SW480 (cell line): ENCODE results near the gene TNFAIP1.
A peak's percentile ranks its signal among the peaks of the same experiment; 100 is the strongest.

Experiments
- DNase-seq: peaks from one replicate; pipeline ENCODE4 v3.0.0-alpha.2; 2016; ENCODE audit warnings: low spot score

TNFAIP1 gene

DNA sequence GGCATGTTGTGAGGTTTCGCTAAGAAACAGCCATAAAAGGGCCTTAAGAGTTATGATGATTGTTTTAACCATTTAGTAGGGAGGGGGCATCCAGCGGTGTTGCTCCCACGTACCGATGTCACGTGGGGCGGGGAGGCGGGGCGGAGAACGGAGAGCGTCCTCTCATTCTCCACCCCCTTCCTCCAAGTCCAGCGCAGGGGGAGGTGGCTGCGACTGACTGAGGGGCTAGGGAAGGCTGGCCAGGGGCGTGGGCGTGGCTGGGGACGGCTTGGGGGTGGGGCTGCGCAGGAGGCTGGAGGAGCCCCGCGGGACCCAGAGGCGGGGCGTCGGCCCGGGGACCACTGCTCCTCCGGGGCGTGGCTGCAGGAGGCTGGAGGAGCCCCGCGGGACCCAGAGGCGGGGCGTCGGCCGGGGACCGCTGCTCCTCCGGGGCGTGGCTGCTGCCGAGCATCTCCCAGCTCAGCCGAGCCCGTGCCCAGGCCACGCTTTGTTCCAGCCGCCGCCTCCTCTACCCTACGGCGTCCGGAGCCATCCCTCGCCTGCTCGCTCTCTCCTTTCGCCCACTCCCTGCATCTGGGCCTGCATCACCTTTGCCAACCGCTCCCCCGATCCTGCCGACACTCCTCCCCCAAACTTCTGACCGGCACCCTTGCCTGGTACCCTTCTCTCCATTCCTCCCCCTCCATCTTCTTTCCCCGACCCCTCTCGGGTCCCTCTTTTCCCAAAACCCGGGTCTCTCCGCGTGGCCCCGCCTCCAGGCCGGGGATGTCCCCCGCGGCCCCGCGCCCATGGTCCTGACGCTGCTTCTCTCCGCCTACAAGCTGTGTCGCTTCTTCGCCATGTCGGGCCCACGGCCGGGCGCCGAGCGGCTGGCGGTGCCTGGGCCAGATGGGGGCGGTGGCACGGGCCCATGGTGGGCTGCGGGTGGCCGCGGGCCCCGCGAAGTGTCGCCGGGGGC lies 36.0 kb downstream of the TNFAIP1 start, which contains the start of gene SARM1:
TSS of gene SARM1 (plus strand) at position 450 of the 958 bp plus-strand sequence. CDS start at position 789, 339 bp downstream.
- peak; percentile 71 for DNase-seq

GRCh38 chr17:28372203-28372944 lies 36.8 kb downstream of the TNFAIP1 start:
- no peak for DNase-seq

GRCh38 chr17:28372945-28373274 lies 37.3 kb downstream of the TNFAIP1 start:
- DNase-seq = no peak

GRCh38 chr17:28379814-28380801 lies 44.5 kb downstream of the TNFAIP1 start:
- DNase-seq = no peak

DNA sequence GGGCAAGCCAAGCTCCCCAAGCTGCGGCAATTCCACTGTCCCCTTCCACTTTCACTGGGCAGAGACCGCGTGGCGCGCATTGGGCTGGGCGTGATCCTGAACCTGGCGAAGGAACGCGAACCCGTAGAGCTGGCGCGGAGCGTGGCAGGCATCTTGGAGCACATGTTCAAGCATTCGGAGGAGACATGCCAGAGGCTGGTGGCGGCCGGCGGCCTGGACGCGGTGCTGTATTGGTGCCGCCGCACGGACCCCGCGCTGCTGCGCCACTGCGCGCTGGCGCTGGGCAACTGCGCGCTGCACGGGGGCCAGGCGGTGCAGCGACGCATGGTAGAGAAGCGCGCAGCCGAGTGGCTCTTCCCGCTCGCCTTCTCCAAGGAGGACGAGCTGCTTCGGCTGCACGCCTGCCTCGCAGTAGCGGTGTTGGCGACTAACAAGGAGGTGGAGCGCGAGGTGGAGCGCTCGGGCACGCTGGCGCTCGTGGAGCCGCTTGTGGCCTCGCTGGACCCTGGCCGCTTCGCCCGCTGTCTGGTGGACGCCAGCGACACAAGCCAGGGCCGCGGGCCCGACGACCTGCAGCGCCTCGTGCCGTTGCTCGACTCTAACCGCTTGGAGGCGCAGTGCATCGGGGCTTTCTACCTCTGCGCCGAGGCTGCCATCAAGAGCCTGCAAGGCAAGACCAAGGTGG lies 45.7 kb downstream of the TNFAIP1 start:
- DNase-seq = no peak

- DNase-seq = peak; percentile 69
Observed at GRCh38 chr17:28384281-28385036, 48.9 kb downstream of the TNFAIP1 start.

- peak; percentile 50 for DNase-seq
Observed at GRCh38 chr17:28385037-28385400, 49.5 kb downstream of the TNFAIP1 start.

DNA sequence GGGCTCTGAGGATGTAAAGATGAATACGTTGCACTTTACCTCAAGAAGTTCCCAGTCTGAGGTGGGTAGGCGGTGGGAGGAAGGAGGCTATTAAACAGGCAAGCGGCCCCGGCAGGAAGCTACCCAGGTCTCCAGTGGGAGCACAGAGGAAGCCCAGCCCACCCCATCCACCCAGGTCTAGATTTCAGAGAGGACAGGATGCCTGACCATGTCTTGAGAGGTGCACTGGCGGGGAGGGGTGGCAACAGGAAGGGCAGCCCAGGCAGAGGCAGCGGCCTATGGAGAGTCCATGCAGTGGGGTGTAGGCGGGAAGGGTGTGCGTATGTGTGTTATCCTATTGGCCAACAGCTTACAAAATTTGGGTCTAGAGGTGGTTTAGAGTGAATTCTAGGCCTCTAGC lies 49.8 kb downstream of the TNFAIP1 start:
- DNase-seq = peak; percentile 22

GRCh38 chr17:28386391-28386790 lies 50.8 kb downstream of the TNFAIP1 start:
- DNase-seq = no peak

GRCh38 chr17:28388106-28388505 lies 52.5 kb downstream of the TNFAIP1 start:
- DNase-seq = no peak

GRCh38 chr17:28390141-28390540 lies 54.6 kb downstream of the TNFAIP1 start:
- no peak for DNase-seq

DNA sequence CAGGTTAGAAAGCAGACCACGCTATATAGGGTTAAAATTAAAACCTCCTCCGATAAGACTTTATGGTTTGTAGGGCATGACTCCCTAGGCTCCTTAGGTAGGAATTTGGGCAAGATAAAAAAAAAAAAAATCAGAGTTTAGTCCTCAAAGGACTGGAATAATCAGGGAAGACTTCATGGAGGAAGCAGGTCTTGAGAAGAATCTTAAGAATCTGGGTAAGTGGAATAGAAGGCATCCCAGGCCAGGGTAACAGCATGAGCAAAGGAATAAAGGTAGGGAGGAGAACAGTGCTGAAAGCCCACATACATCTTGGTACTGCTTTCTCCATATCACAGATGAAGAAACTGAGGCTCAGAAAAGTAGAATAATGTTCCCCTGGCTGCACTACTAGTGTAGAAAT lies 55.0 kb downstream of the TNFAIP1 start:
- no peak for DNase-seq

GRCh38 chr17:28390984-28391383 lies 55.4 kb downstream of the TNFAIP1 start:
- DNase-seq = no peak

DNA sequence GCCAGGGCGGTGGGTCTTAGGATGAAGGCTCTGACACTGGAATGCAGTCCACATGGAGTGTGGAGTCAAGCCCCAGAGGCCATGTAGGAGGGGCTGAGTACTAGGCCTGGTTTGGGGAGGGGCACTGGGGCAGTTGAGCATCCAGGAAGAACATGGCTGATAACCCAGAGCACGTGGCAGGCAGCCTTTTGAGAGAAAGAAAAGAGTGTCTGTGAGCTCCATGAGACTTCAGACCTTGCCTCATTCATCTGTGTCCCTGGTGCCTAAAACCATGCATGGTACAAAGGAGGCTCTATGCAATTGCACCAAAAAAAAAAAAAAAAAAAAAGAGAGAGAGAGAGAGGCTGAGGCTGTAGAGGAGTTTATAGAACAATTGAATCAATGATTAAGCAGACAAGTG lies 55.8 kb downstream of the TNFAIP1 start:
- DNase-seq = no peak

- DNase-seq = no peak
Observed at GRCh38 chr17:28392491-28392890, 56.9 kb downstream of the TNFAIP1 start.

GRCh38 chr17:28394337-28395116 lies 59.0 kb downstream of the TNFAIP1 start:
- no peak for DNase-seq

DNA sequence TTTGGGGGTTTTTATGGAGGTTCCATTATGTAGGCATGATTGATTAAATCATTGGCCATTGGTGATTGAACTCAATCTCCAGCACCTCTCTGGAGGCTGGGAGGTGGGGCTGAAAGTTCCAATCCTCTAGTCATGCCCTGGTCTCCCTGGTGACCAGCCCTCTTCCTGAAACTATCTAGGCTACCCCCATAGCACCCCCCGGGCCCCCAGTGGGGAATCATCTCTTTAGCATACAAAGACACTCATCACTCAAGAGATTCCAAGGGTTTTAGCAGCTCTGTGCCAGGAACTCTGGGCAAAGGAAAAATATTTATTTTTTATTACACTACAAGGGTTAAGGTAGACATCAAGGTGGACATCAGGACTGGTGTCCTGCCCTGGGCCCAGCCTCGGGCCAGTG lies 59.9 kb downstream of the TNFAIP1 start:
- DNase-seq = no peak

GRCh38 chr17:28395968-28396367 lies 60.4 kb downstream of the TNFAIP1 start:
- no peak for DNase-seq
